Right atrium auricular region (tissue), 2 donors: ENCODE results near the gene TRIM63. TPM values are rescaled to one million over a fixed set of nuclear protein-coding genes. Genes with fewer than 3 reads are reported as not detected.

Source experiments
- DNase-seq: peaks from one replicate; pipeline ENCODE4 v3.0.0-alpha.2; 2019; ENCODE audit warnings: low spot score
- H3K27ac ChIP-seq, 2 donors: fragments of 200-600 bp; sonication (generic); 1 replicate in 1 of 2; 2 replicates in 1 of 2; pipeline ENCODE4 v1.5.1; 2016 to 2019
- H3K27me3 ChIP-seq, 2 donors: fragments of 200-600 bp; sonication (generic); one replicate each; pipeline versions ENCODE4 v1.5.1 to v1.6.0; 2017 to 2019
- H3K36me3 ChIP-seq: fragments of 200-600 bp; sonication (generic); one replicate; pipeline ENCODE4 v1.5.1; 2016
- H3K4me1 ChIP-seq, 2 donors: fragments of 200-600 bp; sonication (generic); one replicate each; pipeline versions ENCODE4 v1.5.1 to v1.6.0; 2017 to 2019
- H3K4me3 ChIP-seq, 2 donors: fragments of 200-600 bp; sonication (generic); 1 replicate in 1 of 2; 2 replicates in 1 of 2; pipeline ENCODE4 v1.5.1; 2017 to 2019; ENCODE audit warnings: mild to moderate bottlenecking in 1 of 2, moderate library complexity in 1 of 2
- H3K9me3 ChIP-seq, 2 donors: fragments of 200-600 bp; sonication (generic); one replicate each; pipeline ENCODE4 v1.5.1; 2019
- CTCF ChIP-seq, 2 donors: fragments of 200-600 bp; sonication (generic); IDR thresholded peaks; one replicate each; pipeline ENCODE4 v1.5.1; 2019; ENCODE audit warnings: antibody characterized with exemption in 2 of 2
- total RNA-seq, 2 donors: library from RNA; depleted of rRNA; stranded (reverse); fragments of >200 nt; gene quantifications; one replicate each; pipeline ENCODE4 v1.1.0, GENCODE V29; 2016

Gene TRIM63
- total RNA-seq, 2 donors from 2014 or later, result 118 to 151 TPM

- no peak for DNase-seq
- no peaks in the 10 kb centered on the region for H3K27me3 ChIP-seq
- H3K36me3 ChIP-seq, result peaks cover 99% of the 10 kb centered on the region
- H3K9me3 ChIP-seq, result no peaks in the 10 kb centered on the region
- TF ChIP-seq CTCF (IDR thresholded peaks at IDR 0.05), result no peak
- H3K27ac ChIP-seq, result no peak overlapping the region
- H3K4me1 ChIP-seq, result peaks cover 0 to 19% of the 10 kb centered on the region in 2 donors
- no peak overlapping the region for H3K4me3 ChIP-seq
Observed at GRCh38 chr1:26058052-26058595, 9.3 kb downstream of the TRIM63 start.

GRCh38 chr1:26057189-26057588 lies 10.2 kb downstream of the TRIM63 start:
- Histone ChIP-seq H3K27ac (no peak overlapping the region), H3K27me3 (no peaks in the 10 kb centered on the region), H3K9me3 (no peaks in the 10 kb centered on the region), H3K4me1 (peaks cover 0 to 19% of the 10 kb centered on the region in 2 donors), H3K36me3 (peaks cover 99% of the 10 kb centered on the region), H3K4me3 (no peak overlapping the region)
- no peak for DNase-seq
- no peak for TF ChIP-seq CTCF (IDR thresholded peaks at IDR 0.05)

GRCh38 chr1:26055041-26055440 lies 12.4 kb downstream of the TRIM63 start:
- Histone ChIP-seq H3K27me3 (no peaks in the 10 kb centered on the region), H3K27ac (no peak overlapping the region), H3K36me3 (peaks cover 87% of the 10 kb centered on the region), H3K9me3 (no peaks in the 10 kb centered on the region), H3K4me3 (no peak overlapping the region), H3K4me1 (peaks cover 0 to 6% of the 10 kb centered on the region in 2 donors)
- TF ChIP-seq CTCF (IDR thresholded peaks at IDR 0.05), result no peak
- no peak for DNase-seq

- no peak overlapping the region for H3K4me3 ChIP-seq
- H3K36me3 ChIP-seq, result peaks cover 76% of the 10 kb centered on the region
- TF ChIP-seq CTCF (IDR thresholded peaks at IDR 0.05), result no peak
- no peak for DNase-seq
- peaks cover 0 to 6% of the 10 kb centered on the region in 2 donors for H3K4me1 ChIP-seq
- H3K9me3 ChIP-seq, result no peaks in the 10 kb centered on the region
- H3K27me3 ChIP-seq, result no peaks in the 10 kb centered on the region
- H3K27ac ChIP-seq, result no peak overlapping the region
Observed at GRCh38 chr1:26053718-26054560, 13.5 kb downstream of the TRIM63 start.

GRCh38 chr1:26050248-26050640 lies 17.2 kb downstream of the TRIM63 start:
- Histone ChIP-seq H3K36me3 (peaks cover 39% of the 10 kb centered on the region), H3K4me1 (peaks cover 0 to 22% of the 10 kb centered on the region in 2 donors), H3K4me3 (no peak overlapping the region), H3K9me3 (no peaks in the 10 kb centered on the region), H3K27me3 (peaks cover 0 to 9% of the 10 kb centered on the region in 2 donors), H3K27ac (peak overlapping the region; percentile 27 to 58)
- DNase-seq, result no peak
- no peak for TF ChIP-seq CTCF (IDR thresholded peaks at IDR 0.05)
